Measurements from ENCODE around the gene HLA-DPB1.

Gene HLA-DPB1

GRCh38 chr6:33036535-33036934 lies 39.3 kb upstream of the HLA-DPB1 start:
- TF ChIP-seq CTCF (IDR thresholded peaks at IDR 0.05; ENCODE audit: low read depth, low read length) = no peak
- H3K27me3 ChIP-seq (ENCODE audit: insufficient read depth, low read depth, severe bottlenecking) = no peaks in the 10 kb centered on the region

GRCh38 chr6:33040157-33040556 lies 35.6 kb upstream of the HLA-DPB1 start:
- Histone ChIP-seq H3K4me3 (ENCODE audit: low read depth, low read length) (no peak overlapping the region), H3K36me3 (no peaks in the 10 kb centered on the region), H3K9me3 (ENCODE audit: severe bottlenecking) (peaks cover 6% of the 10 kb centered on the region), H3K27me3 (ENCODE audit: insufficient read depth, low read depth, severe bottlenecking) (no peaks in the 10 kb centered on the region), H3K27ac (no peak overlapping the region)
- TF ChIP-seq CTCF (IDR thresholded peaks at IDR 0.05; ENCODE audit: low read depth, low read length) = no peak
- DNase-seq = no peak

More at GRCh38 chr6:33036535-33036934, 39.3 kb upstream of the HLA-DPB1 start:
- H3K4me3 ChIP-seq (ENCODE audit: low read depth, low read length) = no peak overlapping the region
- no peak for DNase-seq
- no peaks in the 10 kb centered on the region for H3K36me3 ChIP-seq
- no peak overlapping the region for H3K27ac ChIP-seq
- peaks cover 4% of the 10 kb centered on the region for H3K9me3 ChIP-seq (ENCODE audit: severe bottlenecking)

GRCh38 chr6:33049323-33050013 lies 26.3 kb upstream of the HLA-DPB1 start:
- peak; percentile 75 for TF ChIP-seq CTCF (IDR thresholded peaks at IDR 0.05; ENCODE audit: low read depth, low read length)

GRCh38 chr6:33050014-33050810 lies 25.6 kb upstream of the HLA-DPB1 start:
- no peak for DNase-seq

More at GRCh38 chr6:33049323-33050013, 26.3 kb upstream of the HLA-DPB1 start:
- Histone ChIP-seq H3K27me3 (ENCODE audit: insufficient read depth, low read depth, severe bottlenecking) (no peaks in the 10 kb centered on the region), H3K27ac (no peak overlapping the region), H3K9me3 (ENCODE audit: severe bottlenecking) (no peaks in the 10 kb centered on the region), H3K4me3 (ENCODE audit: low read depth, low read length) (no peak overlapping the region), H3K36me3 (no peaks in the 10 kb centered on the region)
- peak; percentile 34 for DNase-seq

GRCh38 chr6:33052627-33053026 lies 23.2 kb upstream of the HLA-DPB1 start:
- Histone ChIP-seq H3K27ac (no peak overlapping the region), H3K9me3 (ENCODE audit: severe bottlenecking) (no peaks in the 10 kb centered on the region), H3K36me3 (no peaks in the 10 kb centered on the region), H3K4me3 (ENCODE audit: low read depth, low read length) (no peak overlapping the region), H3K27me3 (ENCODE audit: insufficient read depth, low read depth, severe bottlenecking) (no peaks in the 10 kb centered on the region)
- no peak for TF ChIP-seq CTCF (IDR thresholded peaks at IDR 0.05; ENCODE audit: low read depth, low read length)
- no peak for DNase-seq

More at GRCh38 chr6:33050014-33050810, 25.6 kb upstream of the HLA-DPB1 start:
- no peaks in the 10 kb centered on the region for H3K36me3 ChIP-seq
- TF ChIP-seq CTCF (IDR thresholded peaks at IDR 0.05; ENCODE audit: low read depth, low read length) = no peak
- no peak overlapping the region for H3K27ac ChIP-seq
- no peak overlapping the region for H3K4me3 ChIP-seq (ENCODE audit: low read depth, low read length)
- no peaks in the 10 kb centered on the region for H3K9me3 ChIP-seq (ENCODE audit: severe bottlenecking)
- no peaks in the 10 kb centered on the region for H3K27me3 ChIP-seq (ENCODE audit: insufficient read depth, low read depth, severe bottlenecking)

Data from WERI-Rb-1 (cell line).